Activated CD4-positive, alpha-beta T cell treated with anti-CD3 and anti-CD28 coated beads, Interleukin-2, amount 50 U/mL, for 4 hours (primary cell): ENCODE data around the gene DDX27.

Experiments used
- DNase-seq, 2 experiments: peaks; one replicate each; pipeline ENCODE4 v3.0.0-alpha.2; 2020

DDX27 gene

DNA sequence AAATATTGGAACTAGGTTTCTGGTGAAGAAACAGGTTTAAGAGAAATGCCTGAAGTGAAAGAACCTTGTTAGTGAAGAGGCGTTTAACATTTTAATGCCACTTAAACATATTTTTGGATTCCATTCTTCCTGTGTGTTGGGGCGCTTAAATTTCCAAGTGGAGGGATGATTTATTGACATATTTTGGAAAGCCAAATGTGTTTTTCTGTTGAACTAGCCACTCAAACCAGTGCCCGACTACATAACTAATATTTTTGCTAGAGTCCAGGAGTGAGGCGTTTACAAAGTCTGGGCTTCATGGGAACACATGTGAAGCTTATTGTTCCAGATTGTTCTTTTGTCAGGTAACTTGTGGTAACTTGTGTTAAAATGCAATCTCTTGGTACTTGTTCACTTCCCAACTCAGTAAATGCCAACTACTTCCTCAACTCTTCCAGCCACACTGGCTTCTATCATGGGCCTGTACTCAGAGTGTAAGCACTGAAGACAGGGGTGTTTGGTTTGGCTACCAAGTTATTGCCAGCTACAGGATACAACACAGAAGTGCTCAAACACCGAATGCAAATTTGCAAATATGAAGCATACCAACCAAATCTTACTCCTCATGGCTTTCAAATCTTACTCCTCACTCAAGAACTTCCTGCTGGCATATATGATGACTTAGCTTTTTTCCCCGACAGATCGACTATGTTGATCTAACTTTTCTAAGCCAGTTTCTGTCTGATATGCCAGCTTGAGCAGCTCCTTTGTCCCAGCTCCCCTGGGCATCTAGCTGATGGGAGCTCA lies 60.7 kb downstream of the DDX27 start:
- DNase-seq: no peak

- DNase-seq: no peak
Measured at GRCh38 chr20:49280463-49281058, 61.3 kb downstream of the DDX27 start.

- no peak for DNase-seq
Measured at GRCh38 chr20:49281059-49281912, 62.1 kb downstream of the DDX27 start.

DNA sequence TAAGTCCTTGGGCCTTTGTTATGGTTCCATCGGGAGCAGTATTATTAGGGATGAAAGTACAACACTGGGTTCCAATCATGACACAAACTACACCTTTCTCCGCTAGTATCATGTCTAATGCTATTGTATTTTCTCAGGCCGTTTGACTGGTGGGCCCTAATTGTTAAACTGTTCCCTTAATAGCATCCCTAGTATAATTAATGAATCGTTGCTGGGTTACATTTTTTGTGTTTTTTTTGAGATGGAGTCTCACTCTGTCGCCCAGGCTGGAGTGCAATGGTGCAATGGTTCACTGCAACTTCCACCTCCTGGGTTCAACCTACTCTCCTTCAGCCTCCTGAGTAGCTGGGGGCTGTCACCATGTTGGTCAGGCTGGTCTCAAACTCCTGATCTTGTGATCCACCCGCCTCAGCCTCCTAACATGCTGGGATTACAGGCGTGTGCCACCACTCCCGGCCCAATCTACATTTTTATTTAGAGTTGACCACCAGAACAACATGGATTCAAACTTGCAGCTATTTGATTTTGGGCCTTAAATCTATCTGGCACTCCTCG lies 62.8 kb downstream of the DDX27 start:
- no peak for DNase-seq

DNA sequence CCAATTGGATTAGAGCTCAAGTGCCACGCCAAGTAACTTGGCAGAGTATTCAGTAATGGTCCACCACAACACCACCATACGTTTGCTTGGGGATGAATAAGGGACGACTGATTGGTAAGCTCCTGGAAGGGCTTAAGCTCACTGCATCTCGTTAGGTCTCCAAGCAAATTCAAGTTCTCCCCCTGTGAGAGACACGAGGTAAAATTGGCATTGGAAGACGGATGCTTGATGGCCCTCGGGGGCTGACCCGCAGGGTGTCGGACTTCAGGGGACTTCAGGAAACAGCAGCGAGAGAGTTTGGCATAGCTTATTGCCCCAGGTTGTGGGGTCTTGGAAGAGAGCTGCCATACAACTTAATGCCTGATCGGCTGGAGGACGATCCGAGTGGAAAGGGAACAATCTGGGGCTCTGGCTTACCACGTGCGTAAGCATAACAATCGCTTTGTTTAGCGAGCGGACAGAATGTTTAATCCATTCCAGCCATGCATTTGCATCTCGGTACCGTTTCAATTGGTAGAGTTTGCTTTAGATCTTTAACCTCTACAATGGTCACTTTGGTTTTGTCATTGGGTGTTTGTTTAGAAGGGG lies 63.5 kb downstream of the DDX27 start:
- no peak for DNase-seq

- DNase-seq: no peak
Measured at GRCh38 chr20:49283176-49283702, 64.0 kb downstream of the DDX27 start.

GRCh38 chr20:49283703-49284625 lies 64.7 kb downstream of the DDX27 start:
- no peak for DNase-seq

DNA sequence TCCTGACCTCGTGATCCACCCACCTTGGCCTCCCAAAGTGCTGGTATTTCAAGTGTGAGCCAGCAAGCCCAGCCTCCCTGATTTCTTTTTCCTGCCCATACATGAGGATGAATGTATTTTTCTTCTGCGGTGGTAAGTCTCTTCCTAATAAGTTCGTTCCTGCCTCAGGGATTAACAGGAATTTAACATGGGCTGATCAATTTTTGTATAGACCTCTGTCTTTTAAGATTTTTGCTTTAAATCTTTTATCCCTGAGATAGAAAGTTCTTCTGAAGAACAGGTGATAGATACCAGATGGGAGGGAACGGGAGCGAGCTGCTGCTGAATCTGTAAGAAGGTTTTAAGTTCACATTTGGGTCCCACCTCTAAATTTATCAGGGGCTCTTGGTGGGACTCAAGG lies 65.6 kb downstream of the DDX27 start:
- no peak for DNase-seq

DNA sequence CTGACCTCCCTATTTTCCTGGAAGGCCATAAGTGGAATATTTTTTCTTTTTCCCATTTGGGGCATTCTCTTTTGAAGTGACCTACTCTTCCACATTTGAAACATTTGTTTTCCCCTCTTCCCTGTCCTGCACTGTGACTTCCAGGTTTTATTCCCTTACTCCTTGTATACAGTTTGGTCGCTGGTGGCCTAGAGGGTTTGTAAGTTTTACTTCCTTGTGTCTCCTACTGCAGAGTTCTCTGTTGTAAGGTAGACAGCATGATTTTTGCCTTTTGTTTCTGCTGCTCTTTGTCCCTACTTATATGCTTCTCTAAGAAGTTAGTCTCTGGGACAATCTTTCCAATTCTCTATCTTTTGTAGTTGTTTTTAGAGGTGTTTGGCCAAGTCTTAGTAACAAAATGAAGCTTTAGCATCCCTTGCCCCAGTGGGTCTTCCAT lies 66.0 kb downstream of the DDX27 start:
- DNase-seq: no peak

GRCh38 chr20:49285813-49286494 lies 66.7 kb downstream of the DDX27 start:
- DNase-seq: no peak

DNA sequence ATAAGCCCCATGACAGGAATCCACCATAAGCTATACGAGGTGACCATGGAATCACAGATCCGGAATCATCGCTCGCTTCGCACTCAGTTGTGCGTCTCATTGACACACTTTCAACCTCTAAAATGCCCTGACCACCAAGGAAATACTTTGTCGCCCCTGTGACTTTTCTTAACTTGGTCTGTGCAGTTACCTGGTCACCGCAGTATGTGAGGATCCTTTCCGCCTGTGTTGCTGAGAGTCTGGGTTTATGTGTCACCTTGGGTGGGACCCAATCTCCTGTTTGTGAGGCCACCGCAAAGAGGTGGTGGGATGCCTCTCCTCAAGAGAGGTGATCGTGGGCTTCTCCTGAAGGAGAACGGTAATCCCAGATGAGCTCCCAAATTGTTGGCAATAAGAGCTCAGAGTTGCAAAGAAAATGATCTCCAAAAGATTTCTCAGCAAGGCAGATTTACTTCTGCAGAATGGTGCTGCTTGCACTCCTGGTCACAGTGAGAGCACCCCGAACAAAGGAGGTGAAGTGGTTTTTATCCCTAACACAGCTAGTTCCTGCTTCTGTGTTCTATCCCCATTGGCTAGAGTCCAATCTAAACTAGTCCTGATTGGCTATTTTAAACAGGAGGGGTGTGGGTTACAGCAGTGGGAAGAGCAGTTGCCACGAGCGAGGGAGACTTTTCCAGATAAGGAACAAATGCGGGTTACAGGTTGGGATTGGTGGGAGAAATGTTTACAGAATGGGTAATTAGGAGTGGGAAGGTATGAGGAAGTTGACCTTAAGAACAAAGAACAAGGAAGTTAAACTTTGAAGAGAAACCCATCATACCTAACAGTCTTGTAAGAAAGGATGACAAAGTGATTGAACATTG lies 67.7 kb downstream of the DDX27 start:
- DNase-seq: no peak

- DNase-seq: no peak
Measured at GRCh38 chr20:49287555-49288249, 68.5 kb downstream of the DDX27 start.

GRCh38 chr20:49288250-49288751 lies 69.1 kb downstream of the DDX27 start:
- no peak for DNase-seq

DNA sequence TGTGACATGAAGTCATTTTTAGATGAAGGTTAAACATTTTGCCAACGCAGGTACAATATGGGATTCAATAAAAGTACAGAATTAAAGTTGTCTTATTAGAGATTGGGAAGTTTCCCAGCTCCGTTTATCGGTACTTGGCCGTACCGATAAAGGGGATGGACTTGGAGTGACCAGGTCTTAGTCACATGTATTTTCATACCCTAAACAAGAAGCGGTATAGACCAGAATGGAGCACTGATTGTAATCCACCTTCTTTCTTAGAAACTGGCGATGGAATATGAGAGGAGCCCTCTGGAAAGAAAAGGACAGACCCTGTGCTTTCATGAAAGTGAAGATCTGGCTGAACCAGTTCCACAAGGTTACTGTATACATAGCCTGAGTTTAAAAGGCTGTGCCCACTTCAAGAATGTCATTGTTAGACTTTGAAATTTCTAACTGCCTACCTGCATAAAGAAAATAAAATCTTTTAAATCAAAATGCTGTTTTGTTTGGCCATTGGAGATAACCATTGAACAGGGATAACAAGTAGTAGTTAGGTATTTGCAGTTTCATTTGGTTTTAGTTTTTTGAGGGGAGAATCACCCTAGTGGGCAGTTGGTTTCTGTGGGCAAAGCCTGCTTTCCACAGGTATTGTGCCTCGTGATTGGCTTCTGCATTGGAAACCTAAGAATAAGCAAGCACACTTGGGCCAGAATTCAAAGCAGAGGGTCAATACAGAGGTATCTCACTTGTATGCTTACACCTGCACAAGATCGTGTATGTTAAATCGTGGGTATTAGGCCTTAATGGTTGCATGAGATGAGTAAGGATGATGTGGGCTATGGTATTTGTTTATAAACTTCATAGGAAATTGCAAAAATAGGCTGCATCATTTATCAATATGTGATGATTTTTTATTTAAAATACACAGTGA lies 69.8 kb downstream of the DDX27 start:
- no peak for DNase-seq

- DNase-seq: no peak
Measured at GRCh38 chr20:49290608-49291191, 71.5 kb downstream of the DDX27 start.

- DNase-seq: no peak
Measured at GRCh38 chr20:49291200-49291599, 72.0 kb downstream of the DDX27 start.

- DNase-seq: no peak
Measured at GRCh38 chr20:49292010-49292409, 72.8 kb downstream of the DDX27 start.

DNA sequence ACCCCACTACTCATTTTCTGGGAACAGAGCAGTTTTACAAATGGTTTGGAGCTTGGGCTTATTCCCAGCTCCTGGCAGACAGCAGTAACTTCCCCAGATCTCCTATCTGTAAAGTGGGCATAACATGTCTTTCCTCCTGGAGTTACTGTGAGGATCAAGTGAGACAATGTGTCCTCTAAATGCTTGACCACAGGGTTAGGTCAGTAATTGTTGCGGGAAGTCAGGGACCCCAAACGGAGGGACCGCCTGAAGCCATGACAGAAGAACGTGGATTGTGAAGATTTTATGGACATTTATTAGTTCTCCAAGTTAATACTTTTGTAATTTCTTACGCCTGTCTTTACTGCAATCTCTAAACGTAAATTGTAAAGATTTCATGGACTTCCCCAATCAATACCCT lies 73.9 kb downstream of the DDX27 start:
- no peak for DNase-seq
